SK-N-SH (cell line): ENCODE measurements around the gene COL4A2. TPM values are rescaled to one million over a fixed set of nuclear protein-coding genes. Genes with fewer than 3 reads are reported as not detected.

Experiments
- CTCF ChIA-PET: fragments of 300-600, 350-600 bp; formaldehyde crosslinking; extraction: SDS; loops from one replicate; lab custom pipeline; 2021; lab: Yijun Ruan, JAX
- POLR2A ChIA-PET: fragments of 350-600 bp; sonication (Branson Sonifier 250); formaldehyde crosslinking; extraction: SDS; loops from one replicate; lab custom pipeline; 2020; ENCODE audit warnings: antibody characterized with exemption, inconsistent platforms; lab: Yijun Ruan, JAX
- DNase-seq: peaks from one replicate; pipeline ENCODE4 v3.0.0; 2012
- H2AFZ ChIP-seq: fragments of 200-600 bp; sonication (generic); 2 replicates; pipeline ENCODE4 v1.8.1; 2016; ENCODE audit warnings: antibody characterized with exemption, mild to moderate bottlenecking, low read depth
- H3F3A ChIP-seq: fragments of 200-600 bp; sonication (generic); replicated peaks from 2 replicates; pipeline ENCODE3; 2016; ENCODE audit warnings: antibody characterized with exemption, mild to moderate bottlenecking; ENCODE audit not compliant: insufficient read depth
- H3K27ac ChIP-seq, 2 experiments: fragments of 200-500 bp in 1 of 2; fragments of 200-600 bp in 1 of 2; sonication (Bioruptor generic) in 1 of 2; sonication (generic), shearing (Covaris generic) in 1 of 2; 2 replicates each; pipeline versions ENCODE4 v1.5.1 to v1.6.1; 2014 to 2016; ENCODE audit warnings: low read depth in 2 of 2, inconsistent platforms in 1 of 2, low read length in 1 of 2, mild to moderate bottlenecking in 1 of 2, mixed read lengths in 1 of 2
- H3K27me3 ChIP-seq: fragments of 200-600 bp; sonication (generic), shearing (Covaris generic); 2 replicates; pipeline ENCODE4 v1.6.1; 2016; ENCODE audit warnings: mixed run types; ENCODE audit not compliant: insufficient read depth
- H3K36me3 ChIP-seq, 2 experiments: fragments of 200-500 bp in 1 of 2; fragments of 200-600 bp in 1 of 2; sonication (Bioruptor generic) in 1 of 2; sonication (generic) in 1 of 2; replicated peaks in 1 of 2; 2 replicates each; pipeline versions ENCODE3 to v1.5.1; 2014 to 2016; ENCODE audit warnings: low read length in 1 of 2, mild to moderate bottlenecking in 1 of 2; ENCODE audit not compliant: insufficient read depth in 2 of 2, control insufficient read depth in 1 of 2
- H3K4me1 ChIP-seq, 2 experiments: fragments of 200-500 bp in 1 of 2; fragments of 200-600 bp in 1 of 2; sonication (Bioruptor generic) in 1 of 2; sonication (generic), shearing (Covaris generic) in 1 of 2; 2 replicates each; pipeline versions ENCODE4 v1.5.1 to v1.6.1; 2014 to 2016; ENCODE audit warnings: low read depth in 1 of 2, low read length in 1 of 2, mixed run types in 1 of 2; ENCODE audit not compliant: insufficient read depth in 2 of 2, control insufficient read depth in 1 of 2
- H3K4me2 ChIP-seq: fragments of 200-600 bp; sonication (generic), shearing (Covaris generic); 2 replicates; pipeline ENCODE4 v1.6.1; 2017; ENCODE audit warnings: mixed run types
- H3K4me3 ChIP-seq, 2 experiments: fragments of 200-500 bp in 1 of 2; fragments of 200-600 bp in 1 of 2; sonication (Bioruptor generic) in 1 of 2; sonication (generic), shearing (Covaris generic) in 1 of 2; 2 replicates each; pipeline versions ENCODE4 v1.5.1 to v1.8.1; 2014 to 2016; ENCODE audit warnings: low read depth in 2 of 2, inconsistent platforms in 1 of 2, low read length in 1 of 2, mild to moderate bottlenecking in 1 of 2, mixed read lengths in 1 of 2, moderate library complexity in 1 of 2
- H3K79me2 ChIP-seq: fragments of 200-600 bp; sonication (generic); 2 replicates; pipeline ENCODE4 v1.8.1; 2017; ENCODE audit warnings: mild to moderate bottlenecking; ENCODE audit not compliant: insufficient read depth
- H3K9ac ChIP-seq: fragments of 200-600 bp; sonication (generic); 2 replicates; pipeline ENCODE4 v1.6.1; 2017; ENCODE audit warnings: mixed run types
- H3K9me2 ChIP-seq: fragments of 200-600 bp; sonication (generic); 2 replicates; pipeline ENCODE4 v1.6.1; 2017; ENCODE audit warnings: mixed run types
- H3K9me3 ChIP-seq: fragments of 200-600 bp; sonication (generic); 2 replicates; pipeline ENCODE4 v1.6.1; 2017; ENCODE audit warnings: mixed run types, mild to moderate bottlenecking, moderate library complexity
- H4K20me1 ChIP-seq: fragments of 200-600 bp; sonication (generic); 2 replicates; pipeline ENCODE4 v1.6.1; 2017; ENCODE audit warnings: mild to moderate bottlenecking, mixed run types; ENCODE audit not compliant: insufficient read depth
- CHD2 ChIP-seq: fragments of 150-350 bp; IDR thresholded peaks from 2 replicates; pipeline ENCODE4 v1.6.1; 2018; ENCODE audit warnings: low read length; ENCODE audit not compliant: partially characterized antibody
- EZH2phosphoT487 ChIP-seq: fragments of 200-600 bp; sonication (generic); IDR thresholded peaks from 2 replicates; pipeline ENCODE4 v1.6.1; 2017; ENCODE audit warnings: low read depth, mixed run types, mild to moderate bottlenecking, antibody characterized with exemption, moderate library complexity, borderline replicate concordance
- FOSL2 ChIP-seq: IDR thresholded peaks from 2 replicates; pipeline ENCODE4 v1.4.0; 2012; ENCODE audit warnings: low read depth, mild to moderate bottlenecking, moderate library complexity, borderline replicate concordance
- FOXM1 ChIP-seq: IDR thresholded peaks from 2 replicates; pipeline ENCODE4 v1.4.0; 2012; ENCODE audit warnings: low read depth, mild to moderate bottlenecking
- GABPA ChIP-seq: IDR thresholded peaks from 2 replicates; pipeline ENCODE4 v1.4.0; 2012; ENCODE audit warnings: low read depth, mild to moderate bottlenecking
- GATA2 ChIP-seq: sonication (generic); formaldehyde crosslinking; IDR thresholded peaks from 2 replicates; pipeline ENCODE4 v1.5.0; 2020; ENCODE audit warnings: mild to moderate bottlenecking, missing genetic modification reagents
- JUND ChIP-seq: IDR thresholded peaks from 2 replicates; pipeline ENCODE4 v1.4.0; 2012
- NRF1 ChIP-seq: IDR thresholded peaks from 2 replicates; pipeline ENCODE4 v1.6.1; 2012; ENCODE audit warnings: low read depth, mild to moderate bottlenecking, low read length
- POLR2AphosphoS5 ChIP-seq: IDR thresholded peaks from 2 replicates; pipeline ENCODE4 v1.6.1; 2012; ENCODE audit warnings: low read depth, low read length
- SIN3A ChIP-seq: IDR thresholded peaks from 2 replicates; pipeline ENCODE4 v1.6.1; 2012; ENCODE audit warnings: low read depth, mild to moderate bottlenecking, low read length, moderate library complexity, borderline replicate concordance
- TCF12 ChIP-seq: IDR thresholded peaks from 2 replicates; pipeline ENCODE4 v1.4.0; 2012
- TEAD4 ChIP-seq: IDR thresholded peaks from 2 replicates; pipeline ENCODE4 v1.4.0; 2012; ENCODE audit warnings: mild to moderate bottlenecking, borderline replicate concordance; ENCODE audit not compliant: insufficient read depth
- YY1 ChIP-seq: IDR thresholded peaks from 2 replicates; pipeline ENCODE4 v1.4.0; 2012; ENCODE audit warnings: low read depth, mild to moderate bottlenecking
- WGBS: methylation state at CpG from one replicate; pipeline ENCODE4 v1.1.6; 2017; ENCODE audit warnings: low lambda C conversion rate; 5-methylcytosine and 5-hydroxymethylcytosine counted together
- polyA plus RNA-seq, 3 experiments: library from polyadenylated mRNA; depleted of rRNA; stranded (reverse); fragments of >200 nt; gene quantifications; 2 replicates each; pipeline ENCODE4 v1.2.3, GENCODE V29; 2012
- TF ChIP-seq, protein P1 (sequence below): IDR thresholded peaks from 2 replicates; pipeline ENCODE4; 2012

COL4A2 gene
- polyA plus RNA-seq, 1 of the 3 experiments (the other 2 are of a cell fraction) = 137 TPM

GRCh38 chr13:110410000-110410399 lies 102.9 kb downstream of the COL4A2 start:
- peaks cover 37% of the 10 kb centered on the region for H3F3A ChIP-seq
- H3K9ac ChIP-seq = peak overlapping the region; percentile 27; the same call in 1 of the 2 replicates
- H3K9me3 ChIP-seq = no peaks in the 10 kb centered on the region
- no peaks in the 10 kb centered on the region for H3K36me3 ChIP-seq
- H4K20me1 ChIP-seq = no peaks in the 10 kb centered on the region
- H3K27ac ChIP-seq = peak overlapping the region; percentile 53 to 80
- DNase-seq = no peak
- H3K9me2 ChIP-seq = no peaks in the 10 kb centered on the region
- peak overlapping the region; percentile 62; the same call in 1 of the 2 replicates for H3K4me2 ChIP-seq
- peaks cover 34 to 62% of the 10 kb centered on the region in 2 experiments for H3K4me1 ChIP-seq
- no peak overlapping the region for H3K4me3 ChIP-seq
- CTCF ChIA-PET = interaction anchor here (0.6 to 4.0 kb wide), 9 partner anchors 11 to 209 kb away, joined by 3 to 41 read pairs (median 5); no protein-coding TSS in a partner anchor
- H3K27me3 ChIP-seq = no peaks in the 10 kb centered on the region
- TF ChIP-seq, protein P1, sequence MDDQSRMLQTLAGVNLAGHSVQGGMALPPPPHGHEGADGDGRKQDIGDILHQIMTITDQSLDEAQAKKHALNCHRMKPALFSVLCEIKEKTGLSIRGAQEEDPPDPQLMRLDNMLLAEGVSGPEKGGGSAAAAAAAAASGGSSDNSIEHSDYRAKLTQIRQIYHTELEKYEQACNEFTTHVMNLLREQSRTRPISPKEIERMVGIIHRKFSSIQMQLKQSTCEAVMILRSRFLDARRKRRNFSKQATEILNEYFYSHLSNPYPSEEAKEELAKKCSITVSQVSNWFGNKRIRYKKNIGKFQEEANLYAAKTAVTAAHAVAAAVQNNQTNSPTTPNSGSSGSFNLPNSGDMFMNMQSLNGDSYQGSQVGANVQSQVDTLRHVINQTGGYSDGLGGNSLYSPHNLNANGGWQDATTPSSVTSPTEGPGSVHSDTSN = no peak
- TF ChIP-seq POLR2AphosphoS5 = no peak
- TF ChIP-seq TEAD4 = no peak
- no peak for TF ChIP-seq GATA2
- TF ChIP-seq FOSL2 = no peak
- TF ChIP-seq TCF12 = no peak
- no peak for TF ChIP-seq YY1
- TF ChIP-seq GABPA = no peak
- no peak for TF ChIP-seq NRF1
- TF ChIP-seq SIN3A = no peak
- TF ChIP-seq JUND = no peak
- TF ChIP-seq CHD2 = no peak
- no peak for TF ChIP-seq EZH2phosphoT487
- TF ChIP-seq FOXM1 = no peak
- H3K79me2 ChIP-seq = peaks cover 68% of the 10 kb centered on the region
- no peak overlapping the region for H2AFZ ChIP-seq
- POLR2A ChIA-PET = no interaction called here
- 89% methylated on average over 10 of the region's 10 CpGs for WGBS

DNA sequence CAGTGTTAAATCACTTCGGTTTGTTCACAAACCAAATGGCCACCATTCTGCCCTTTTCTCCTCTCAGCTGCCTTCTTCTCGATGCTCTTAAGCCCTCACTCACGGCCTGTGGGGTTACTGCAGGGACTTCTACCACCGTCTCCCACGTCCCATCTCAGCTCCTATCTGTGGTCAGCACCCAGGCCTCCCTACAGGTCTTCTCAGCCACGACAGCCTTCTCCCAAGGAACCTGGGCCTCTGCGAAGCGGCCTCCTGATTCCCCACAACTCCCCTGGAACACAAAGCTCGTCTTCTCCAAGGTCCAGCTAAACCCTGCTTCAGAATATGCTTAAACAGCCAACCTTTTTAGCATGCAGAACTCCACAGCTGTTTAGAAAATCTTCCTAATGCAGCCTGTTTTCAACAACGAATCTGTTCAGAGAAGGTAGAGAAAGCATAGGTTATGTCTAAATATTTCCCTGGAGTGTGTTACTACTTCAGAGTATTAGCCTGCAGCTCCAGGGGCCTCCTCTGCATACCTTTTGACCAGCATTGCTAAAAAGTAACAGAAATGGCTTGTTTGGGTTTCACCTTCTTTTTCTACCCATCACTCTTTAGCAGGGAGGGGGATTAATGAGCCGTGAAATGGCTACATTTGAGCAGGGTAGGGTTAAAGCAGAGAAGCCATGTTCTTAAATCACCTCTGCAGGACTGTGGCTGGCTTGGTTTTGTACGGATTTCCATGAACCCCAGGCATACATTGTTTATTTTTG lies 104.0 kb downstream of the COL4A2 start:
- no peaks in the 10 kb centered on the region for H4K20me1 ChIP-seq
- POLR2A ChIA-PET = interaction anchor here (1.0 kb wide), 1 partner anchor 104 kb away, joined by 3 read pairs; the partner anchor contains the start of genes COL4A1 and COL4A2
- peaks cover 26% of the 10 kb centered on the region for H3F3A ChIP-seq
- peaks cover 0 to 8% of the 10 kb centered on the region in 2 experiments for H3K36me3 ChIP-seq
- H3K9ac ChIP-seq = no peak overlapping the region
- H3K27ac ChIP-seq = peak overlapping the region in 1 of 2 experiments; percentile 80; a peak in 3 of 4 replicates
- CTCF ChIA-PET = interaction anchor here (0.8 to 4.0 kb wide), 28 partner anchors 8 to 192 kb away, joined by 3 to 41 read pairs (median 5); no protein-coding TSS in a partner anchor
- H3K79me2 ChIP-seq = peaks cover 59% of the 10 kb centered on the region
- H3K4me1 ChIP-seq = peaks cover 32 to 52% of the 10 kb centered on the region in 2 experiments
- H3K4me2 ChIP-seq = no peak overlapping the region
- DNase-seq = no peak
- no peak overlapping the region for H2AFZ ChIP-seq
- no peaks in the 10 kb centered on the region for H3K9me3 ChIP-seq
- no peak for TF ChIP-seq TCF12
- WGBS = 85% methylated on average over 12 of the region's 12 CpGs
- no peak overlapping the region for H3K4me3 ChIP-seq
- H3K27me3 ChIP-seq = no peaks in the 10 kb centered on the region
- no peaks in the 10 kb centered on the region for H3K9me2 ChIP-seq
